ENCODE results near the gene ABLIM2.

Gene ABLIM2

DNA sequence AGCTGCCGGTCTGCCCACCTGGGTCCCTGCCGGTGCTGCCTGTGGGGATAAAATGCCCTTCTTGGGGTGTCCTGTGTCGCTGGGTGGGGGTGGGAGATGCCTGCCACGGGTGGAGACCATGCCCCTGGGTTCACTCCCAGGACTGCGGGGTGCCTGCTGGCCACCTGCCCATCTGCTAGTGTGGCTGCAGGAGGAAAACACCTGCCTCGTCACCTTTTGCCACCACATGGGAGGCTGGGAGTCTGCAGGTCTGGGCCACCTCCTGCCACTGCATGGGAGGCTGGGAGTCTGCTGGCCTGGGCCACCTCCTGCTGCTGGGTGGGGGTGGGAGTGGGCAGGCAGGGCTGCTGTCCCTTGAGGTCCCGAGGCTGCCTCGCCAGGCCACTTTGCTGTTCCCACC, 160.2 kb downstream of the ABLIM2 start:
- DNase-seq = no peak

DNA sequence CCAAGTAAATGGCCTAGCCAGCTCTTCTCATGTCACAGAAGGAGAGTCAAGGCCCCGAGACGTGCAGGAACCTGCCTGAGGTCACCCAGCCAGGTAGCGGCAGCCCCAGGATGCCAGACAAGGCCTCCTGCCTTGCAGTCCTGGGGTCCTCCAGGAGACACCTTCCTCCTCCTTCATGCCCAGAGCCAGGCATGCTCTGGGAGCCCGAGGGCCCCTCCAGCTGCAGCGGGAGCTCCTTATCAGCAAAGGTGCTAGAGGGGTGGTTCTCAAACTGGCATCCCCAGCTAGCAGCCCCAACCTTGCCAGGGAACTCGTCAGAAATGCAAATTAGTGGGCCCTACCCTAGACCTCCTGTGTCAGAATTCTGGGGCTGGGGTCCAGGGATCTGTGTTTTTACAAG, 162.7 kb downstream of the ABLIM2 start:
- DNase-seq = no peak

DNA sequence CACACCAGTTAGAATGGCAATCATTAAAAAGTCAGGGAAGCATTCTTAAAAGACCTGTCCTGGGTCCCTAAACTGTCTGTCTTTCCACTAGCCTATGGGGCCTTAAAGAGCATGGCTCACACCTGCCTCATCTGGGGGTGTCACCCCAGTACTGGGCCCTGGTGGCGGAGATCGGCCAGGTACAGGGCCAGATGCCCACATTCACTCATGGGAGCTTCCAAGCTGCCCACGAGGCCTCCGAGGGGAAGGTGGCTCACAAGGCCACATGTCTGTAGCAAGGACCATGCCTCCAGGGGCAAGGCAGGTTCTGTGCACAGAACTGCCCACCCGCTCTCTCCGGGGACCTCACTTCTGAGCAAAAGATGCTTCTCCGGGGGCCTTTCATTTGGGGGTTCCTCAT, 163.5 kb downstream of the ABLIM2 start:
- no peak for DNase-seq

DNA sequence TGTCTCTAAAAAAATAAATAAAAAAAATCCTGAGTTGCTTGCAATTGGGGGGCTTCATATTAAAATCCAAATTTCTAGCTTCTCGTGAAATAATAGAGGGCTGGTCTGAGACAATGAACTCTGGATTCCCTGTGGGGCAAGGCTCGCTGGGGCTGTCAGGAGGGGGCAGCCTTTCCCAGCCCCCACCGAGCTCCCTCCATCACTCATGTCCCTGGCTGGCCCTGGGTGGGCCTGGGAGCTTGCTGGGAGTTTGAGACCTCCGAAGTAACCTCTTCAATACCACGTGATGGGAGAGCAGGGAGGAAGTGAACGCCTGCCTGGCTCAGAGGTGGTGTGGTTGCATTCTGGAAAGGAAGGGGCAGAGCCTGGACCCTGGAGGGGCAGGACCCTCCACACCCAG, 164.9 kb downstream of the ABLIM2 start:
- DNase-seq = no peak

DNA sequence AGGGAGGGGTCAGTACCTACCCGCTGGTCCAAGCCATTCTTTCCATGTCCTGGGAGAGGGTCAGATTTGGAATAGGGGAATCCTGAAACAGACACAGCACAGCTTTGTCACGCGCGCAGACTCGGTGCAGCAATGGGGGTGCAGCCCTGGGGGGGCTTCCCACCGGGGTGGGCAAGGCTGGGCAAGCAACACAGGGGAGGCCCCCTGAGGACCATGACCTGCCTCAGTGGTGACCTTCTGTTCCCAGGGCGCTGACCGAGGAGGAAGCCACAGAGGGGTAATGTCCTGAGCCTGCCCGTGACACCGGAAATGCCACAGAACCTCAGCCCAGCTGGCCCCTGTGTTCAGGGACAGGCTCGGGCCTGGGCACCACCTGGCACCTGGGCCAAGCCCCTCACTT, 165.8 kb downstream of the ABLIM2 start:
- no peak for DNase-seq

DNA sequence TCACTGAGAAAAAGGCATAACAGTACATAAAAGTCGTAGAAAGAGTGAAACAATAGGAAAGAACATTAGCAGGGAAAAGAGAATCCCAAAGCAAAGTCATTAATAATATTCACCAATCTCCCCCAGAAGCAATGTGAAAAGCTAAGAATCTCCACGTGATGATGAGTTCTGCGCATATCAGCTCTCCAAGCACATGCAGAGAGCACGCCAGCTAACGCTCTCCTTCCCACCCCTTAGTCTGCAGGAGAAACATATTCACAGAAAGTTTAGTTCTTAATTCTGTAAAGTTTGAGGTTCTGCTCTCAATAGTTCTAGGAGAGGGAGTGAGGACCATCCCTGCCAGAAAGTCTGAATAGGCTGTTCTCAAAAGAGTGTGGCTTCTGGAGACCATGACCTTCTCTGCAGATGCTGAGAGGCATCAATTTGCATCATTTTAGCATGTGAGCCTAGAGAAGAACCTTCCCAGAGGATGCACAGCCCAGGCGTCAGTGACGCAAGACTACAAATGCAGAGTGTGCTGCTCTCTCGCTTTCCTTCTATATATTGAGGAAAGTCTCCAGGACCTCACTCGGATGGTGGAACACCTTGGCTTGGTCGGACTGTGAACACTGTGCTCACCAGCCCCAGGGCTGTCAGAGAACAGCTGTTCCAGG, 167.7 kb downstream of the ABLIM2 start:
- DNase-seq = no peak

DNA sequence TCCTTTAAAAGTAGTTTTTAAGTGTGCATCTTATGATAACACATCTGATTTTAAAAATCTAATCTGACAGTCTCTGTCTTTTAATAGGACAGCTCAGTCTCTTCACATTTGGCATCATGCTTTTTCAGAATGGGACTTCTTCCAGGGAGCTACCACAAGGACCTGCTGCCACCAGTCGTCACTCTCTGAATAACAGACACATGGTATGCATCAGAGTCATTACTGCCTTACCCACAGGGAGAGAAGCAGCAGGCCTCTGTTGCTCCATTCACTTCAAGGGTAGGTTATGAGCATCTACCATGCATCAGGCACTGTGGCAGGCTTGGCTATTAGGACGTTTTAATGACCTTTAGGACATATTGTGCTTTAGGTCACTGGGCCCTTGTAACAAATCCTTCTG, 169.0 kb downstream of the ABLIM2 start:
- no peak for DNase-seq

DNA sequence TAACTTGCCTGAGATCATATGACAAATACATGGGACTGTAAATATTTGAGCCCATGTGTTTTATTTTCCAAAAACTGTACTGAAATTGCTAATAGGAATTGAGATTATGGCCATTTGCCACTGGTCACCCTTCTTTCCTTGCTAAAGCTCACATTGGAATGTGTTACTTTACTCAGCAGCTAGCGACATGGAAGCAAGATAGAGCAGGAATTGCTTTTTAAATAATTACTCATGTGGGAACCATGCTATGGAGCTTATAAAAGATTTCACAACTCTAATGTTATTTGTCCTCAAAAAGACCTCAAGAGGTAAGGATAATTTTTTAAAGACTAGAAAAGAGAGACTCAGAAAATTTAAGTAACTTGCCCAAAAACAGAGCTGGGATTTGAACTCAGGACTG, 170.2 kb downstream of the ABLIM2 start:
- DNase-seq = no peak

DNA sequence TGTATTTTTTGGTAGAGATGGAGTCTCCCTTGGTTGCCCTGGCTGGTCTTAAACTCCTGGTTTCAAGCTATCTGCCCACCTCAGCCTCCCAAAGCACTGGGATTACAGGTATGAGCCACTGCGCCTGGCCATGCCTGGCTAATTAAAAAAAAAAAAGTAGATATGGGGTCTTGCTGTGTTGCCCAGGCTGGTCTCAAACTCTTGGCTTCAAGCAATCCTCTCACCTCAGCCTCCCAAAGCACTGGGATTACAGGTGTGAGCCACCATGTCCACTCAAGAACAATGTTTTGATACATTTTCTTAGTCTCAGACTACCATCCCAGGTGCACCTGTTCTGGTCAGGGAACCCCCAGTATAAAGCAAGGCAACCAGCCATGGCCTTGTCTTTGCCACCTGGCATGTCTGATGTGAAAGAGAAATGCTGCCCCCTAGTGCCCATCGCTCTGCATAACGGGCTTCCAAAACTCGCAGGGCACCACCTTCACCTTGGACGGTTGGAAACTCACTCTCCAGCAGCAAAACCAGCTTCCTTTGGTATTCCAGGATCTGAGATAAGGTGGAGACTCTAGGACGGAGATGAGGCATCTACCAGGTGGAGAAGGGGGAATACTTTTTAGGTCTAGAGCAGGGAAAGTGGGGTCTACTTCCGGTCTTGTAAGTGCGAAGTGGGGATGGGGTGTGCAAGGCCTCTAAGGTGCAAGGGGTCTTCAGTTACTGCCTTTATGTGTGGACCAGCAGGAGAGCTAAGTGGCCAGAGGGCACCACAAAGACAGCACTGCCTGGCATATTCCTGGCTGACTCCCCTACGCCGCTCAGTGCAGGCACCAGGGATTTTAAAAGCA, 171.2 kb downstream of the ABLIM2 start:
- peak; percentile 81 for DNase-seq

DNA sequence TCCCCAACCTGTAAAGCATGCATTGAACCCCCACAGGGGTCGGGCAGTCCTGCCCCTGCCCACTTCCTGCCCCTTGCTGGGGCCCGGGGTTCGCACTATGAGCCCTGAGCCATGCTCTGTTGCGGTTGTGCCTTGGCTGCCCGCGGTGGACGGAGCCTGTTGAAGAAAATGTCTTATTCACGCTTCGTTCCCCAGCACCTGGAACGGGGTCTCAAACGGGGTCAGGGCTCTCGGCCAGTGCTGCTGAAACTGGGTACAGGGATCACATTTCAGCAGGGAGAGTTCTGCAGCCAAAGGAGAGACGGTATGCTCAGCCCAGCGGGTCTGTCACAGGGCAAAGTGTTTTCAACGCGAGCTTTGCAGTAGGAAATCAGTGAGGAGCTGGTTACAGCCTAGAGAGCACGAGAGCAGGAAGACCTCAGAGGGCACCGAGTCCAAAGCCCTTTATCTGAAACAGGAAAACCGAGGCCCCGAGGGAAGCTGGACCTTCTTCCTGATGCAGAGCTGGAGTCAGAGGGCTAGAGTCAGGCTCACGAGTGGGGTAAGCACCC, 172.6 kb downstream of the ABLIM2 start:
- no peak for DNase-seq

DNA sequence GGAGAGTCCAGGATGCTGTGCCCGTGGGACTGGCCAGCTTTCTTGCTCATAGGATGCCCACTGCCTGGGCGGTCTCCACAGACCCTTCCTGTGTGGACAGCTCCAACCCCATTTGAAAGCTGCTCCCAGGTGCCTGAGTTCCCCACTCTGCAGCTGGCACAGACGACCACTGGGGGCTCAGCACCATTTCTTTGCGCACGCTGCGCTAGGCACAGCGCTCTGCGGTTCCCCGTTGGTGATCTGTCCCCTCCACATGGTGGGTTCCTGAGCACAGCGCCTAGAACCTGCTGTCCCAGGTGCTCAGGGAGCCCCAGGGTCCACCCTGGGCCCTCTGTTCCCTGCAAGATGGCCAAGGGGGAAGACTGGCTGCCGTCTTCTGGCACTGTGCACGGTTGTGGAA, 173.5 kb downstream of the ABLIM2 start:
- no peak for DNase-seq

DNA sequence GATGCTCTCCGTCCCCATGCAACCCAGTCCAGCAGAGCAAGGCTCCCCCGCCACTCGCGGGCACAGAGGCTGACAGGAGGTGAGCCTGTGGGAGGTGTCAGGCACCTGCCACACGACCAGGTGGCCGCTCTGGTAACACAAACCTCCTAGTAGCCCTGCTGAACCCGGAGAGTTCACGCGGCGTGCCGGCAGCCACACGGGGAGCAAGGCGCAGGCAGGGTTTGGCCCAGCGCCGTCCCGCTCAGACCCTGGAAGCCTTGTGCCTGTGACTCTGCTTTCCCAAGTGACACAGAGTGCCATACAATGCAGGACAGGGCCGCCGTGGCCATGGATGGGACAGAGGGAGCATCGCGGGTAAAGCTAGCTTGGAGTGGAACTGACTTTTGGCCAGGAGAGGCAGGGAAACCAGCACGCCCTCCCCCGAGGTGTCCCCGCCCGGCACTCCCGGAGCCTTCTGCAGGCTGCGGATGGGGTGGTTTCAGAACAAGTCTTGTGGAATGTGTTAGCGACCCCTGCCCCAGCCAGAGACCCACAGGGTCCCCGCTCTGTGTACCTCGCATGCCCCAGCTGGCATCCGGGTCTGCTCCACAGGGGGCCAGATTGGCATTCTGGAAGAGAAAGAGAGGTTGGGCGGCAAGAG, 174.2 kb downstream of the ABLIM2 start:
- no peak for DNase-seq

DNA sequence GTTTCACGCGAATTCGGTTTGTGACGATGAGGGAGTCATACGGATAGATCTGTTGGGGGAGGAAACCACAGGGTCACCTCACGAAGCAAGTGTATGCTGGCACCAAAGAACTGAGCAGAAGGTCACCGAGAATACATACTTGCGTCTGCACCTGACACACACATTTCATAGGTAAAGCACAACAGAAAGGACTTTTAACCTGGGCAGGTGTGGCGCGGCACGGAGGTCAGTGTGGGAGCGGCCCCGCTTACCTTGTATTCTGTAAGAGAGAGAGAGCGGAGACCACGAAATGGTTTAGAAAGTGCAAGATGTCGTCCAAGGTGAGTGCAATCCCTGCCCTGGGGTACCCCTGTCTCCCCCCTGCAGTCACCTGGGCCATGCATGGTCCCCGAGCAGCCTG, 175.3 kb downstream of the ABLIM2 start:
- no peak for DNase-seq

DNA sequence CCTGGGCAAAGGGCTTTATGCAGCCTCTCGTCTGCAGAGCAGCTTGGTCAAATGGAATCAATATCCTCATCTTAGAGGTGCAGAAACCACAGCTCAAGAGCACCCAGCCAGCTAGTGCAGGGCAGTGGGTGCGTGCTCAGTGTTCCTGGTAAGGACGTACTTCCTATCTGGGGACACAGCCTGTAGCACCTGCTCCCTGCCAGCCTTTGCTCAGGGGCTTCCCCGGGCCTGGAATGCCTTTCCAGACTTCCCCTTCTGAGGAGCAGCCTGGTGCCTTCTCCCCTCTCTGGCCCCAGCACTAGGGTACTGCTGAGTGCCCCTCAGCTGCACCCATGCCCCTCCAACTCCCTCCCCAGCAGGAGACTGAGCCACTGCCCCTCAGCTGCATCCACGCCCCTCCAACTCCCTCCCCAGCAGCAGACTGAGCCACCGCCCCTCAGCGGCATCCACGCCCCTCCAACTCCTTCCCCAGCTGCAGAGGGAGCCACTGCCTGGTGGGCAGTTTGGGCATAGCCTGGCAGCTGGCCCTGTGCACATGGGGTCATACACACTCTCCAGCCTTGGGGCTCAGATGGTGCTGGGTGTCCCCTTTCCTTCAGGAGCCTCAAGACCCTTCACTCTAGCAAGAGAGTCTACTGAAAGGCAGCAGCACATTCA, 176.7 kb downstream of the ABLIM2 start:
- DNase-seq = no peak

DNA sequence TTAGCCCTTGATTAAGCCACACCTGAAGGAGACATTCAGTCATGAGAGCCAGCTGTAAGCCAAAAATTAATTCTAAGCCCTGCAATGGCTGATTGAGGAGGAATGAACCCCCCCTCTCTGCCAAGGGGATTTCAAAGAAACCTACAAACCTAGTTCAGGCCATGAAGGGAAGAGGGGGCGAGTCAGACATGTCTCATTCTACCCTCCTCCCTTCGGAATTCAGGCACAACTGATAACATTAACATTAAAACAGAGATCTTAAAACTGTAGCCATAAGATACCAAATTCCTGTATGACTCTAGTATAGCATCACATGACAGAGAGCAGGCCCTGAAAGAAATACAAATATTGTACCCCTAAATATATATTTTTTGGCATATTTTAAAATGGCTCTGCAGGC, 178.6 kb downstream of the ABLIM2 start:
- DNase-seq = no peak

DNA sequence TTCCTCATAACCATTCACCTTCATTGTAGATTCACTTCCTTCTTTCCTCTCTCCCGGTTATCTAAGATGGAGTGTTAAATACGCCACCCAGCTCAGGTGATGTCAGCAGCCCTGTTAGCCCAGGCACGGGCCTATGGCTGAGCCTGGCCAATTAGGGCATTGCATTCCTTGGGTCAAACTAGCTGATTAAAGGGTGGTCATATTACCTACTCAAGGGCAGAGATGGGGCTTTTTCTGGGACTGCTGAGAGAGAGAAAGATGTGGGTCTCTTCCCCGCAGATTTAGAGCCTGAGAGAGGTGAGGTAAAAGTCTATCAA, 179.0 kb downstream of the ABLIM2 start:
- no peak for DNase-seq

DNA sequence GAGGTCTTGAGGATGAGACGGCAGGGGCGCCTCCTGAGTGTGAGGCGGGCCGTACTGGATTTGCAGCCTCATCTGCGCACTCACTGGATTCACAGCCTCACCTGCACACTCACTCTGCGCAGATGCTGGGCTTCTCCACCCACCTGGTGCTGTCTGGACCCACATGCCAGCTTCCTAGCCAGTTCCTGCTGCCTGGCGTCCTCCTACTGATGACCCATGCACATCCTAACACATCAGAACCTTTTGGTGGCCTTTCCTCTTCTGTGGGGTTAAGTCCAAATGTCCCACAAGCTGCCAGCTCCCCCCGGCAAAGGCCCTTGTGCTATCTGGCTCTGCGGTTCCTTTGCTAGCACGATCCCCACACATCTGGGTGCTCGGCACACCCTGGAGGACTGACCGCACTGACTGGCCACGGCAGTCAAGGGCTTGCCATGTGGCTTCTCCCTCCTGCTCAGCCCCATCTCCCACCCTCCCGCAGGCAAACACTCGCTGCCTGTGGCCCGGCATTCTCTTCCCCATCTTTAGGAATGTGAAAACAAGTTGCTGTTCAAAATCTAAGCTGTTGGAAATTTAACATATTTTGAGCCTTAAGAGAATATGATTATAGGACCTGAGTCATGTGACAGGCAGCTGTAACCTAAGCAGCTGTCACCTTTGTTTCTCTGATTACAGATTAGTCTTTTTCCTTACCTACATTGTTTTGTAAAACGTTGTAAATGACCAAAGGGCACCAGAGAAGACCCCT, 179.5 kb downstream of the ABLIM2 start:
- DNase-seq = no peak

DNA sequence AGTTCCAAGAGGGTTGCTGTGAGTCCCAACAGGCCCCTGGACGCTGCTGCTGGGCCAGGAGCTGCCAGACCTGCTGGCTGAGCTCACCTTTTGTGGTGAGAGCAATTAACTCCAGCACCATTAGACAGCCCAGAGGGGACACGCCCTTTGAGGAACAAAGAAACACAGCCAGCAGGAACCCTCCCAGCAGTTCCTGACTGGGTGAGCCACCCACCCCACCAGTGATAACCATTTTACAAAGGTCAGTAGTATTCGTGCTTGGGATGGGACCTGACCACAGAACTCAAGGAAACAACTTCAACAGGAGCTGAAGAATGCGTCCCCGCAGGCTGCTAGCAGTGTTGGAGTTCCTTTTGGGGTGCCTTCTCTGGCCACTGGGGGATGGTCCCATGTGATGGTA, 180.1 kb downstream of the ABLIM2 start:
- no peak for DNase-seq

DNA sequence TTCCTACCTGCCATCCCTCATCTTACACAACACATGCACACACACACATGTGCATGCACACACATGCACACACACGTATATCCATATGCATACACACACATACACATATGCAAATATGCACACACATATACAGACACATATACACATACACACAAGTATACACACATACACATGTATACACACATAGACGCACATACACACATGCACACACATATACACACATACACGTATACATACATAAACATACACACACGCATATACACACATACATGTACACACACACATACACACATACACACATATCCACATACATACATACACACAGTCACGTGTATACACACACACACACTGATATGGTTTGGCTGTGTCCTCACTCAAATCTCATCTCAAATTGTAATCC, 182.0 kb downstream of the ABLIM2 start:
- DNase-seq = no peak

DNA sequence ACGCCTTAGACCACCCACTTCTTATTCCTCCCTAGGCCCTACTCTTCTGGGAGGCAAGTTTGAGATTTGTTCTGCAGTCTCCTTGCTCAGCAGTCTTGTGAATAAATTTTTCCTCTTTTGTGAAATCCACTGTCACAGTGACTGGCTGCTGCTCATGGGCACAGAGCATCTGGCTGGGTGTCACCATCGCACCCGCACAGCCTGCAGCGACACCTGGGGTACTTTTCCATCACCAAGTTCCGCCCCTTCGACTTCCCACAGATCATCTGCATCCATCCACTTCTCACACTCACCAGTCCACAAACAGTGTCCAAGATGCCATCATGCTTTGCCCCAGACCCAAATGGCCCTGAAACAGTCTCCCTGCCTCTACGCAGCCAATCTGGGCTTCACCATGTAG, 182.6 kb downstream of the ABLIM2 start:
- DNase-seq = no peak

DNA sequence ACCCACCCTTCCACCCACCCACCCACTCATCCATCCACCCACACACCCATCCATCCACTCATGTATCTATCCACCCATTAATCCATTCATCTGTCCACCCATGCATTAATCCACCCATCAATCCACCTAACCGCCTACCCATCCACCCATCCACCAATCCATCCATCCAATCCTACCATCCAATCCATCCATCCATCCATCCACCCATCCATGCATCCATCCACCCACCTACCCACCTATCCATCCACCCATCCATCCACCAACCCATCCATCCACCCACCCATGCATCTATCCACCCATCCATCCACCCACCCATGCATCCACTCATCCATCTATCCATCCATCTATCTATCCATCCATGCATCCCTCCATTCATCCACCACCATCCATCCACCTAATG, 184.2 kb downstream of the ABLIM2 start:
- no peak for DNase-seq

DNA sequence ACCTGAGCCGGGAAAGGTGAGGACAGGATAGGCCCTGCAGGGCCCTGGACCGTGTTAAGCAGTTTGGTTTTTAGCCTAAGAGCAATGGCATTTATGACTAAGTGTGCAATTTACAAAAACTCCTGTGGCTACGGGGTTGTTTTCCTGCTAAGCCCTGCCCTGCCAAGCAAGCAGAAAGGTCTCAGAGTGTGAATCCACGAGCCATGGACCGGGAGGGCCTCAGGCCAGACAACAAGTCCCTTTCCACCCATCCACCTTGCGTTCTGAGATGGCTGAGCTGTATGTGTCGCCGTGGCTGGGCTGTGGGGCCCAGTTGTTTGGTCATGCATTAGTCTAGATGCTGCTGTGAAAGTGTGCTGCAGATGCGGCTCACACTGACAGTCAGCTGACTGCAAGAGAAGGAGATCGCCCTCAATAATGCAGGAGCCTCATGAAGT, 185.1 kb downstream of the ABLIM2 start:
- DNase-seq = no peak

All from CD4-positive, alpha-beta T cell treated with Interleukin-21 for 1 hour (primary cell).